TTC549 (cell line): Measurements from ENCODE around the gene EYS.

Experiments used
- FAIRE-seq: peaks from 2 replicates; lab custom pipeline; 2012; peaks lifted over from hg19 to GRCh38; lab: Jason Lieb, UNC

EYS gene

GRCh38 chr6:64817525-64817924, 889.5 kb downstream of the EYS start:
- FAIRE-seq = no peak

DNA sequence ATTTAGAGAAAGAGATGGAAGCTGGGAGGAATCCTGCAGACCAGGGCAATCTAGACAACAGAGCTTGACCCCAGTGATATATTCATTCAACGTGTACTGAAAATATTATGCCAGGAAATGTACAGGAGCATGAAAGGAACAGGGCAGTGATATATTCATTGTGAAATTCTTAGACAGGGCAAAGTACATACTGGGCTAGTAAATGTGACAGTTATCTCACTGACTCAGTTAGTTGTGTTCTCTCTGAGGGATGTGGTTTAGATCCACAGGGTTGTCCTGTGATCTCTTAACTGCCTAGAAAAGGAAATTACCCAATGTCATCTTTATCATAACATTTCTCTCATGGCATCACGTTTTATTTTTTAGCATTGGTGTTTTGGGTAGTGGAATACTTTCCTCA, 891.3 kb downstream of the EYS start:
- FAIRE-seq = no peak

DNA sequence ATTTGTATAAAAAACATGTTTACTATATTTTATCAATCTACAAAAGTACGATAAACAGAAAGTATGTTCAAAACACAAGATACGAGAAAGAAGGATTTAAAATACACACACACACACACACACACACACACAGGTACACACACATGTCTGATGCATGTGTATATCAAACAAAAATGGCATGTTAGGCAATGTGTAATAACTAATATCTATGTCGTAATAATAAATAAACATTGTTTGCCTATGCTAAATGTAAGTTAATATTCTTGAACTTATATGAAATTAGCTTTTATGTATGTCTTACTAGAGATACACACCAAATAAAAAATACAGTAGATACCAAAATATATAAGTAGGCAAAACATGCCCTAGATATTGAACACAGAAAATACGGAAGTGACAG, 894.9 kb downstream of the EYS start:
- no peak for FAIRE-seq

- no peak for FAIRE-seq
These were observed 895.9 kb downstream of the EYS start for GRCh38 chr6:64811119-64811518.

GRCh38 chr6:64807785-64808184, 899.2 kb downstream of the EYS start:
- FAIRE-seq = no peak

DNA sequence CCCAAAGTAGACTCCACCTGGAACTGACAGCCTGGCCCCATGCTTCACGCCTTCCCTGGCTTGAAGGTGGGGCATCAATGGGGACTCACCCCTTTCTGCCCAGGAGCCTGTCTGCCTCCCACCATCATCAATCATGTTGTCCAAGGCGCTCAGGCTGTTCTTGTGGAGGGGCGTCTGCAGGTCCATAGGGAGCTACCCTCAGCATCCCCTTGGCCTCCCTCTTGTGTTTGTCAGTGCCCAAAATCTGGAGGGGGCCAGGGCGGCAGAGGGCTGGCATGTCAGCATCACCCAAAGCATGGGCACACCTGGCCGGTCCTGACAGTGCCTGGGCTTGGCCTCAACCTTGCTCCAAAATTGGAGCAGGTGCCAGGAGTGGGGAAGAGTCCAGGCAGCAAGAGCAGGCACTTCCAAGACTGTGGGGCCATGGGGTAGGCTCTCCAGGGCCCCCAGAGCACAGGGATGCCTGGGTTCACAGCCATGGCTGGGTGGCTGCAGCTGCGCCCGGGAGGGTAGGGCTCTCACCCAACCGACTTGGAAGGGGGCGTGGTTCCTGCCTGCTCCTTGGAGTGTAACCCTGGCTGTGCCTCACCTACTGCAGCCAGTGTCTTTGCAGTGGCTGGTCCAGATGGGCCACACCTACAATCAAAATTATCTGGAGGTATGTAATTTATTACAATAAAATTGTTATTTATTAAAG, 903.4 kb downstream of the EYS start:
- no peak for FAIRE-seq

GRCh38 chr6:64792534-64792933, 914.5 kb downstream of the EYS start:
- FAIRE-seq = no peak

GRCh38 chr6:64789476-64789875, 917.5 kb downstream of the EYS start:
- no peak for FAIRE-seq

DNA sequence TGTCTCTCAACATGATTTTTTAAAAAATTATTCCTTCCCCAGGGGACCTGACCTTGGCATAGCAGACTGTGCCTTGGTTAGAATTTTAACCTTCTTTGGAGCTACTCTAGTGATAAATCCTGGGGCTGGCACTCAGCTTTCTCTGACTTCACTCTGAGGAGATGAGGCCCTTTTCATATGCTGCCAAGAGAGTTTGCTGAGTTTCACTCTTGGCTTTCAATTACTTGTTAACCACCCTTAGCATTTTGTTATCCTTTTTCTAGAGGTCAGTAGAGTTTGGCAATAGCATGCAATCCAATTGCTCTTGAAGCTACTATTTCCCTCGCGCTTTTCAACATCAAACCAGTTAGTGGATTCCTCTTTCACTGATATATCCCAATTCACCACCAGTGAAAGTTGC, 920.3 kb downstream of the EYS start:
- FAIRE-seq = no peak

DNA sequence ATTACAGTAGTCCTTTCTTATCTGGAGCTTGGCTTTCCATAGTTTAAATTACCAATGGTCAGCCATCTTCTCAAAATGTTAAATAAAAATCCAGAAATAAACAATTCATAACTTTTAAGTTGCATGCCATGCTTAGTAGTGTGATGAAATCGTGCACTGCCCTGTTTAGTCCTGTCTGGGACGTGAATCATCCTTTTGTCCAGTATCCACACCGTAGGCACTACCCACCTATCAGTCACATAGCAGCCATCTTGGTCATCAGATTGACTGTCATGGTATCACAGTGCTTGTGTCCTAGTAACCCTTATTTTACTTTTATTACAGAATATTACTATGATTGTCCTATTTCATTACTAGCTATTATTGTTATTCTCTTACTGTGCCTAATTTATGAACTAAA, 924.1 kb downstream of the EYS start:
- FAIRE-seq = no peak

DNA sequence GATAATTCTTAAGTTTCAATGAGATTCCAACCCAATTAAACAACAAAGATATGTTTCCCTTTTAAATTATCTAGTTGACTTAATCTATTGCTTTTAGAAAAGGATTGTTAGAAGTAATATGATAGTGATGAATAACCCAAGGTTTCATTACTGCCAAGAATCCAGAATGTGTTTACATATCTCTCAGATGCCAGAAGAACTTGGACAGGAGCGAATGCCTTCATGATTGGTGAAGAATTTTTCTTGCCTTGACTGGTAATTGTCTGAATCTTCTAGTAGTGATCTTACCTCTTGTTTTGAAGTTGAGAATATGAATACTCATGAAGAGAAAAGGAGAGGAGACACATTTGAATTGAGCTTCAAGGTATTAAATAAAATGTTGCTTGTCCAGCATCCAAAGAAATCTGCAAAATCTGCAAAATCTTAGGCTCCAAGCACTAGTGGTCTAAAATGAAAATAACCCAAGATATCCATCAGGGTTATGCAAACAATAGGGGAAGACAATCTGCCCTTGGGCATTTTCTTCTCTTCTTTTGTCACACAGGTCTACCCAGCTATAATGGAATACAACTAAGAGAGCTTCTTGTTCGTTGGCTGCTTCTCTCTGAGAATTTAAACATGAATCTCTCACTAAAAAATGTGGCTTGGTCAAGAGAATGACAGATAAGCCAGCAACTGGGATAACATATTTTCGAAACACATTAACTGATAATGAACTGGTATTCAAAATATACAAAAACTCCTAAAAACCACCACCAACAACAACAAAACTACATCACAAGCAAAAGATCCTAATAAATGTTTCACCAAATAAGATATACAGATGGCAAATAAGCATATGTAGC, 928.9 kb downstream of the EYS start:
- no peak for FAIRE-seq

- no peak for FAIRE-seq
These were observed 930.7 kb downstream of the EYS start for GRCh38 chr6:64776359-64776758.

- no peak for FAIRE-seq
These were observed 932.1 kb downstream of the EYS start for GRCh38 chr6:64774881-64775280.

GRCh38 chr6:64750910-64751309, 956.1 kb downstream of the EYS start:
- FAIRE-seq = no peak

- no peak for FAIRE-seq
These were observed 969.6 kb downstream of the EYS start for GRCh38 chr6:64737418-64737817.

DNA sequence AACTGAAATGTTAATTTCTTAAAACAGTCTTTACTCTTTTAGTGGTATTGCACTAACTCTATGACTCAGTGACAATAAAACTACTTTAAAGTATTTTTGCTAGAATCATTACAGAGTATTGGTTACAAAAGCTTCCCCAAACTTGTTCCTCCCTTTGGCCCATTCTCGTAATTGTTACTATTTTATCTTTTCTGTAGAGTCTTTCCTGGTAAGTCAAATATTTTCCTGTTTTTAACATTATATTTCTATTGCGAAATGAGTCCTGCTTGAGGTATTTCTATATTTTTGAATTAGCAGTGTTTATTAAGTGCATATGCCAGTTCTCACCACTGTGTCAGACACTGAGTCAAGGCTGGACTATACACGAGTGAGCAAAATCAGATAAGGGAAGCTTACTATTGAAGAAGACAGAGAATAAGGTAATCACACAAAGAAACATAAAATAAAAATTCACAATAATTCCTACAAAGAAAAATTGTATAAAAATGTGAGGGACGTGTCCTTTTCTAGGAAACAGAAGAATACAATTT, 970.5 kb downstream of the EYS start:
- no peak for FAIRE-seq

DNA sequence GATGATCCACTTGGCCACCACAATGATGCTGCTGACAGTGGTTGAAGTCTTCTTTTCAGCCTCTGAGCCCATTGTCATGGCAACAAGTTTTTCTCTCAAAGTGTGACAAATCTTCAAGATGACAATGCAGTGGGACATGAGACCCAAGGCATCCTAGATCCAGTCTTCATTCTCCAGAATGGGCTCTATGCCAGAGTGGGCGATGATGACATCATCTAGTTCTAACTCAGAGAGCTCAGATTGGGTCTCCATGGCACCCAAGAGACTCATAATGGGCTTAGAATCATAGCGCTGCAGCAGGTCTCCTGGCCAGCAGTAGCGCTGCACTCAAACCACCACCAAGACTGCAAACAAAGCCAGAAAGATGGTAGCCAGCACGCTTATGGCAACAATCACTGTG, 973.6 kb downstream of the EYS start:
- FAIRE-seq = no peak

DNA sequence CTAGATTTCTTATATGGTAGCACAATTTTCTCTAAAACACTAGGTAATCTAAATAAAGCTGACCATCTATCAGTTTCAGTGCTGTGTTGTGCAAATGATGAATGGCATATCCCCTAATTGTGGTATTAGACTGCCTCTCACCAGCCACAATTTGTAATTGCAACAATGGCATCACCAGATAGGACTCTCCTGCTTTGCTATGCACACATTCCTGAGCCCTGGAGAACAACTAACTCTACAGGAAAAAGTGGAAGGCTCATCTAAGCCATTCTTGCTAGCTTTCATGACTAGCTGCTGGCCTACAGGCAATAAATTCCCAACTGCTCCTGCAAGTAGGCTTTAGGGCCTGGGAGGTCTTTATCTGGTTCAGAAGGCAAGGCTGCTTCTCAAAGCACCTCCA, 974.1 kb downstream of the EYS start:
- FAIRE-seq = no peak

GRCh38 chr6:64729522-64729921, 977.5 kb downstream of the EYS start:
- no peak for FAIRE-seq

GRCh38 chr6:64727075-64727474, 980.0 kb downstream of the EYS start:
- FAIRE-seq = no peak

DNA sequence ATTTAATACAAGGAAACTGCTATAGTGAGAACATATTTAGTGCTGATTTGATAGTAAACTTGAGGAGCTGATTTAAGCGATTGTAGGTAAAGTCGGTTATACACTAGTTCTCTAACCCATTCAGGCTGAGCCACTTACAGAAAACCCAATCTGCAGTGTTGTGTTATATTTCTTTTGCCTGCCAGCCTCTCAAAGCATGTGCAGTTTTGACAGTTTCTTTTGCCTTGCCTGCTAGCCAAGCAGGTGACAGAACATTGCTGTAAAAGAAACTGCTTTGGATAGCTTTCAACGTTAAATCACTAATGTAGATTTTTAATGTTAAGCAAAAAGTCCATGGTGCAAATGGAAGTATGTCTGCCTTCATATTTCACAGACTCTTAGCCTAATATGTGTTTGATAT, 982.9 kb downstream of the EYS start:
- no peak for FAIRE-seq

DNA sequence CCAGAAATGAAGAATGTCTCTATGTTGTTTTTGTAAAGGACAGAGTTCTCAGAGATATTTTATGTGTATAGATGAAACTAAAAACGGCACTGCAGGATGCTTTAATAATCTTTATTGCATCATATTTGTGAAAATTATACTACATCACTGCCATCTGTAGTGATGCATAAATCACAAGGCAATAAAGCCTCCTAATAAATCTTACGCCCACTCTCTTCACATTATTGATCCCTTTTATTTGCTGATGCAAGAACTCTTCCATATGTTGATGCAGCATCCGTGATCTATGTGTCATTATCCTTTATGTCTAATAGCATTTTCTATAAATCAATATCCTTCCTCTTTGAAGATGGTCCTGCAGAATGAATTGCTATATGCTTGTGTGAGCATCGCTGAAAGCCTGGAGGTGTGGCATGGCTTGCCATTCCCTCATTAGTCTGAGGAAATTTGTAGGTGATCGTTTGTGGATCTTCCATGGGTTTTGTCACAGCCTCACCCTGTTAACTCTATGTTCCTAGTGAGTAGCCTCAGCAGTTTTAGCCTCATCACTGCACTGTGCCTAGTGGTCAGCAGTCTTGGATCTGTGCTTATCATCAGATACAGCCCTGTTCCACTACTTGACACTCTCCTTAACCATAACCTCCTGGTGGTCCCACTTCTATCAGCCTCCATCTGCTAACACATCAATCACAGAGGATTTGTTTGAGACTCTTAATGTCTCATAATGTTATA, 983.5 kb downstream of the EYS start:
- FAIRE-seq = no peak

GRCh38 chr6:64721865-64722264, 985.2 kb downstream of the EYS start:
- FAIRE-seq = no peak
